ENCODE measurements around the gene CRKL. TPM values are rescaled to one million over a fixed set of nuclear protein-coding genes. Genes with fewer than 3 reads are reported as not detected.

The CRKL gene
- polyA plus RNA-seq, 1 of the 3 experiments (the other 2 are of a cell fraction) = 9.6 TPM

- no peak for TF ChIP-seq MXI1 (IDR thresholded peaks at IDR 0.05; ENCODE audit: low read depth, low read length)
- TF ChIP-seq MEF2A (IDR thresholded peaks at IDR 0.05; ENCODE audit: borderline replicate concordance, low read depth) = no peak
- TF ChIP-seq ZBTB33 (IDR thresholded peaks at IDR 0.05; ENCODE audit: borderline replicate concordance, low read depth) = no peak
- TF ChIP-seq PBX3 (IDR thresholded peaks at IDR 0.05) = no peak
- TF ChIP-seq POLR2AphosphoS5 (IDR thresholded peaks at IDR 0.05; ENCODE audit: low read depth, low read length) = no peak
Observed at GRCh38 chr22:20979940-20980453, 62.8 kb downstream of the CRKL start (continued).

GRCh38 chr22:20980523-20980922 is 63.3 kb downstream of the CRKL start:
- no peaks in the 10 kb centered on the region for H4K20me1 ChIP-seq (ENCODE audit: insufficient read depth)
- ChIA-PET CTCF (interaction anchor here (1.1 to 3.6 kb wide), 4 partner anchors 10 to 63 kb away, joined by 3 to 12 read pairs (median 6); partner anchors contain the start of genes AIFM3 and CRKL), POLR2A (interaction anchor here (0.9 to 1.8 kb wide), 3 partner anchors 8 to 95 kb away, joined by 3 to 10 read pairs (median 4); partner anchors contain the start of gene THAP7)
- no peaks in the 10 kb centered on the region for H3K9me2 ChIP-seq
- no peaks in the 10 kb centered on the region for H3K9me3 ChIP-seq
- H3K27me3 ChIP-seq (ENCODE audit: insufficient read depth) = no peaks in the 10 kb centered on the region
- H3K4me2 ChIP-seq = no peak overlapping the region
- H3K27ac ChIP-seq (ENCODE audit: low read depth in 2 of 2, low read length in 1 of 2) = no peak overlapping the region; a peak in 1 of 4 replicates
- H3K9ac ChIP-seq = no peak overlapping the region
- peaks cover 0 to 6% of the 10 kb centered on the region in 2 experiments for H3K36me3 ChIP-seq (replicated peaks in 1 of 2; ENCODE audit: control insufficient read depth in 1 of 2, insufficient read depth in 2 of 2, low read length in 1 of 2)
- H3F3A ChIP-seq (replicated peaks; ENCODE audit: insufficient read depth) = no peaks in the 10 kb centered on the region
- peaks cover 25% of the 10 kb centered on the region for H3K79me2 ChIP-seq (ENCODE audit: insufficient read depth)
- no peak overlapping the region for H2AFZ ChIP-seq (ENCODE audit: low read depth)
- WGBS (ENCODE audit: low lambda C conversion rate) = 94% methylated on average over 3 of the region's 4 CpGs
- no peak for TF ChIP-seq ZBTB33 (IDR thresholded peaks at IDR 0.05; ENCODE audit: borderline replicate concordance, low read depth)
- TF ChIP-seq USF2 (IDR thresholded peaks at IDR 0.05; ENCODE audit: borderline replicate concordance, low read depth, low read length) = no peak
- TF ChIP-seq CHD2 (IDR thresholded peaks at IDR 0.05; ENCODE audit: low read length, partially characterized antibody) = no peak
- TF ChIP-seq ELF1 (IDR thresholded peaks at IDR 0.05) = no peak
- TF ChIP-seq NFIC (IDR thresholded peaks at IDR 0.05; ENCODE audit: borderline replicate concordance) = no peak
- no peak for TF ChIP-seq USF1 (IDR thresholded peaks at IDR 0.05; ENCODE audit: borderline replicate concordance, low read depth)
- TF ChIP-seq NRF1 (IDR thresholded peaks at IDR 0.05; ENCODE audit: low read depth, low read length) = no peak
- no peak for TF ChIP-seq FOXJ3 (CRISPR knock-in tag; IDR thresholded peaks at IDR 0.05)
- no peak for TF ChIP-seq GATA2 (CRISPR knock-in tag; IDR thresholded peaks at IDR 0.05)
- no peak for TF ChIP-seq SMC3 (IDR thresholded peaks at IDR 0.05; ENCODE audit: low read depth, low read length)
- TF ChIP-seq IRF3 (IDR thresholded peaks at IDR 0.05; ENCODE audit: low read depth, low read length) = no peak
- no peak for TF ChIP-seq RCOR1 (IDR thresholded peaks at IDR 0.05; ENCODE audit: low read length)
- no peak for TF ChIP-seq TCF12 (IDR thresholded peaks at IDR 0.05)
- TF ChIP-seq SIN3A (IDR thresholded peaks at IDR 0.05; ENCODE audit: borderline replicate concordance, low read depth, low read length) = no peak
- TF ChIP-seq YY1 (IDR thresholded peaks at IDR 0.05; ENCODE audit: low read depth) = no peak
- TF ChIP-seq MAX (IDR thresholded peaks at IDR 0.05; ENCODE audit: low read depth) = no peak
- TF ChIP-seq EP300 (IDR thresholded peaks at IDR 0.05; ENCODE audit: borderline replicate concordance in 1 of 2, low read depth in 1 of 2, low read length in 1 of 2) = no peak
- no peak overlapping the region for H3K4me3 ChIP-seq (ENCODE audit: low read depth in 2 of 2, low read length in 1 of 2)
- H3K4me1 ChIP-seq (ENCODE audit: control insufficient read depth in 1 of 2, insufficient read depth in 2 of 2, low read depth in 1 of 2, low read length in 1 of 2) = peaks cover 6 to 24% of the 10 kb centered on the region in 2 experiments; a peak in 2 of 4 replicates
- DNase-seq = no peak
